Lower leg skin (tissue), 4 donors: ENCODE measurements around the gene GPR137C. TPM values are rescaled to one million over a fixed set of nuclear protein-coding genes. Genes with fewer than 3 reads are reported as not detected.

Experiments used
- DNase-seq, 2 donors: peaks; one replicate each; pipeline ENCODE4 v3.0.0-alpha.2; 2019; ENCODE audit warnings: low spot score in 2 of 2
- H3K4me3 ChIP-seq: fragments of 200-600 bp; sonication (generic); 2 replicates; pipeline ENCODE4 v1.5.1; 2017; ENCODE audit warnings: mild to moderate bottlenecking, low read depth; ENCODE audit not compliant: poor library complexity, severe bottlenecking
- CTCF ChIP-seq, 3 donors: fragments of 450-650 bp; IDR thresholded peaks; one replicate each; pipeline ENCODE4 v1.5.1; 2016; ENCODE audit warnings: antibody characterized with exemption in 3 of 3, mild to moderate bottlenecking in 3 of 3, moderate library complexity in 2 of 3
- POLR2A ChIP-seq, 2 donors: fragments of 450-650 bp; IDR thresholded peaks; one replicate each; pipeline ENCODE4 v1.6.1; 2016 to 2017; ENCODE audit warnings: antibody characterized with exemption in 2 of 2, mild to moderate bottlenecking in 1 of 2, moderate library complexity in 1 of 2
- WGBS, 2 donors: methylation state at CpG; one replicate each; pipeline ENCODE4 v1.1.5; 2018; 5-methylcytosine and 5-hydroxymethylcytosine counted together
- intact Hi-C: fragments of 100-400 bp; cut with DNase I; formaldehyde crosslinking; loops from one replicate; pipeline ENCODE4 v1.15.0; 2023; ENCODE audit warnings: low total_unique reads
- total RNA-seq, 4 donors: library from RNA; depleted of rRNA; stranded (reverse); fragments of >200 nt; gene quantifications; one replicate each; pipeline ENCODE4 v1.1.0, GENCODE V29; 2016

GPR137C gene
- under 1 TPM; 0.08 to 0.96 (median 0.19) TPM for total RNA-seq

GRCh38 chr14:52552063-52552988 is at the start of gene GPR137C, which contains the start of gene TXNDC16:
Gene GPR137C (plus strand): TSS chr14:52552836. CDS start chr14:52553148, 312 bp downstream.
Gene TXNDC16 (minus strand): TSS chr14:52552505. CDS start chr14:52543557, 8,948 bp downstream.
- H3K4me3 ChIP-seq: peak within 1 kb of the TSS; percentile 80
- TF ChIP-seq CTCF (IDR thresholded peaks at IDR 0.05) (no peak), POLR2A (IDR thresholded peaks at IDR 0.05) (no peak)
- DNase-seq: peak; percentile 100
- intact Hi-C loops: no loop called here
- WGBS, 2 donors: 0 to 1% methylated on average over 34 to 51 of the region's 81 CpGs

- 85 to 95% methylated on average over 1 of the region's 1 CpG for WGBS, 2 donors
- no peak for TF ChIP-seq POLR2A (IDR thresholded peaks at IDR 0.05)
- TF ChIP-seq CTCF (IDR thresholded peaks at IDR 0.05): no peak
- intact Hi-C loops: no loop called here
- DNase-seq: no peak
- no peak overlapping the region for H3K4me3 ChIP-seq
Observed at GRCh38 chr14:52513249-52513648, 39.4 kb upstream of the GPR137C start.

- TF ChIP-seq CTCF (IDR thresholded peaks at IDR 0.05) (no peak), POLR2A (IDR thresholded peaks at IDR 0.05) (no peak)
- no peak overlapping the region for H3K4me3 ChIP-seq
- DNase-seq: no peak
- 81 to 93% methylated on average over 4 of the region's 4 CpGs for WGBS, 2 donors
- intact Hi-C loops: no loop called here
Observed at GRCh38 chr14:52514046-52514811, 38.4 kb upstream of the GPR137C start.

- H3K4me3 ChIP-seq: no peak overlapping the region
- no peak for DNase-seq
- TF ChIP-seq POLR2A (IDR thresholded peaks at IDR 0.05) (no peak), CTCF (IDR thresholded peaks at IDR 0.05) (no peak)
- intact Hi-C loops: no loop called here
- WGBS, 2 donors: 47 to 63% methylated on average over 1 of the region's 1 CpG
Observed at GRCh38 chr14:52522033-52522432, 30.6 kb upstream of the GPR137C start.

GRCh38 chr14:52522581-52523345 is 29.9 kb upstream of the GPR137C start:
- H3K4me3 ChIP-seq: no peak overlapping the region
- DNase-seq: no peak
- intact Hi-C loops: no loop called here
- TF ChIP-seq CTCF (IDR thresholded peaks at IDR 0.05): no peak
- TF ChIP-seq POLR2A (IDR thresholded peaks at IDR 0.05): no peak
